Endometrial microvascular endothelial cells (primary cell): ENCODE measurements around the gene NOTO. TPM values are rescaled to one million over a fixed set of nuclear protein-coding genes. Genes with fewer than 3 reads are reported as not detected.
"Not testable (repeated sequence)": the region's sequence is repeated elsewhere in the genome, so short reads cannot be mapped to it uniquely, and the experiment has no call there.

ENCODE experiments used
- in situ Hi-C: cut with HindIII; loops from 2 replicates; pipeline ENCODE4 v1.10.0; 2017; ENCODE audit warnings: low sequenced_read_pairs, low pct_unique_long_range_greater_than_20kb; ENCODE audit errors: inconsistent ontology term
- total RNA-seq: library from RNA; depleted of rRNA; stranded (reverse); fragments of >200 nt; gene quantifications from one replicate; pipeline ENCODE4 v1.2.3, GENCODE V29; 2015; ENCODE audit errors: inconsistent ontology term

The NOTO gene, protein sequence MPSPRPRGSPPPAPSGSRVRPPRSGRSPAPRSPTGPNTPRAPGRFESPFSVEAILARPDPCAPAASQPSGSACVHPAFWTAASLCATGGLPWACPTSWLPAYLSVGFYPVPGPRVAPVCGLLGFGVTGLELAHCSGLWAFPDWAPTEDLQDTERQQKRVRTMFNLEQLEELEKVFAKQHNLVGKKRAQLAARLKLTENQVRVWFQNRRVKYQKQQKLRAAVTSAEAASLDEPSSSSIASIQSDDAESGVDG
- total RNA-seq, result not detected

DNA sequence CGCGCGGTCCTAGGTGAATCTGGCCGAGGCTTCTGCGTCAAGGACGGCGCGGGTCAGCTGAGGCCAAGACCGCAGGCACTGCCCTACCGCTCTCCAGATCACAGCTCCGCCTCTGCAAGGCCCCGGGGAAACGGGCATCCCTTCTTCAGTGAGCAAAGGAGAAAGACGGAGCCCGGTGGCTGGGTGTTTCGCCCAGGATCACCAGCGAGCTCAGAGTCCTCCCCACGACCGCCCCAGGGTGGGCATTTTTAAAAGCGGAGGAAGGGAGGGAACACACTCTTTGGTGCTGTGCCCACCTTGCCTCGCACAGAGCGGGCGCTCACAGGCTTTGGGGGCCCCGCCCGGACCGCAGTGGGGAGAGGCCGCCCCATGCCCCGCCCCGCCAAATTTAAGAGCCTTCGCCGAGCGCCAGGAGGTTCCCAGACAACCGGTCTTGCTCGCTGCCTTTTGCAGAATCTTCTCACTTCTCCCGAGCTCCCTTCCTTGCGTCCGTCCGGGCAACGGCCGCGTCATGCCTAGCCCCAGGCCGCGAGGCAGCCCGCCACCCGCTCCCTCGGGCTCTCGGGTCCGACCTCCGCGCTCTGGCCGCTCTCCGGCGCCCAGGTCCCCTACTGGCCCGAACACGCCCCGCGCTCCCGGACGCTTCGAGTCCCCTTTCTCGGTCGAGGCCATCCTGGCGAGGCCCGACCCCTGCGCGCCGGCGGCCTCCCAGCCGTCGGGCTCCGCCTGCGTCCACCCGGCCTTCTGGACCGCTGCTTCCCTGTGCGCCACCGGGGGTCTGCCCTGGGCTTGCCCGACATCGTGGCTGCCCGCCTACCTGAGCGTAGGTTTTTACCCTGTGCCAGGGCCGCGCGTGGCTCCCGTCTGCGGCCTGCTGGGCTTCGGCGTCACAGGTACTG, at the start of gene NOTO:
NOTO (plus strand) TSS at position 419 of the 899 bp plus-strand sequence; CDS start at position 512, 93 bp downstream.
- in situ Hi-C loops, result no loop called here

DNA sequence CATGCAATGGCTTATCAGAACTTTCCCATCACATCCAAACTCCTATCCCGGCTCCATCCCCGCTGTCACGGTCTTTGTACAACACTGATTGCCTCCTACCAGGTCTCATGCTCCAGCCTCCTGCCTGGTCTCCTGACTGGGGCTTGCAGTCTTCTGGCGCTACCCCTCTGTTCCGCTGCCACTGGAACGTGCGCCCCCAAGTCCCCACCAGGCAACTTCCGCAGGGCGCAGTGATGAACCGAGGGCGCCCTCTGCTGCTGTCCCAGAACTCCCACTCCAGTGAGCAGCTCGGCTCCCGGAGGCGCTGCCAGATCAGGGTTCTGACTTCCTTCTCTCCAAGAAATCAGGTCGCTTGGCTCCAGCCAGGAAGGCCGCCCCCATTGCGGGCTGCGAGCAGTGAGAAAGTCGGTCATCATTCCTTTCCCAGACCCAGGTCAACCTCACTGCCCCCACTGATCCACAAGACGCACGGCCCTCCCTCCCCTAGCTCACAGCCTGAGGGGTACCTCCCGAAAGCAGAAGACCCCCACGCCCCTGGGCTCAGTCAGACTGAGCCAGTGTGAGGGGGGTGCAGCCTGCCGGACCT, 45.7 kb upstream of the NOTO start:
- in situ Hi-C loops, result no loop called here

DNA sequence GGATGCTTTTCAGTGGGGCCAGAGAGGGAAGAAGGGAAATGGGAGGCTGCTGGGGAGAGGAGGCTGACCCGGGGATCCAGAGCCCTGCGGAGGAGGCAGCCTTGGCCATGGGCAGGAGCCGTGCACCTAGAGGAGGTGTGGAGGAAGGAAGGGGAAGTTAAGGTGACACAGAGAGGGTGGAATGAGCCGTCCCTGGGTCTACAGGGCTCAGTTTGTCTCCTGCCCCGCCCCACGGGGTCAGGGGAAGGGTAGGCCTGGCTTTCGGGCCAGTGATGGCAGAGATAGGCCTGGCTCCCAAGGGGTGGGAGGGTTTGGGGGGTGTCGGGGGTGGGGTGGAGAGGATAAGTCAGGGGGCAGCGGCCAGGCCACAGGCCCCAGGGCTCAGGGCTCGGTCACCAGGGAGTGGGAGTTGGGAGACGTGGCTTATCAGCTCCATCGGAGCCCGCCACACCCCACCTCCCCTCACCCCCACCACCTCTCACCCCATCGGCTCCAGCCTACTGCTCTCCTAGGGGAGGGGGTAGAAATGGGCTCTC, 39.5 kb upstream of the NOTO start:
- in situ Hi-C loops, result no loop called here

DNA sequence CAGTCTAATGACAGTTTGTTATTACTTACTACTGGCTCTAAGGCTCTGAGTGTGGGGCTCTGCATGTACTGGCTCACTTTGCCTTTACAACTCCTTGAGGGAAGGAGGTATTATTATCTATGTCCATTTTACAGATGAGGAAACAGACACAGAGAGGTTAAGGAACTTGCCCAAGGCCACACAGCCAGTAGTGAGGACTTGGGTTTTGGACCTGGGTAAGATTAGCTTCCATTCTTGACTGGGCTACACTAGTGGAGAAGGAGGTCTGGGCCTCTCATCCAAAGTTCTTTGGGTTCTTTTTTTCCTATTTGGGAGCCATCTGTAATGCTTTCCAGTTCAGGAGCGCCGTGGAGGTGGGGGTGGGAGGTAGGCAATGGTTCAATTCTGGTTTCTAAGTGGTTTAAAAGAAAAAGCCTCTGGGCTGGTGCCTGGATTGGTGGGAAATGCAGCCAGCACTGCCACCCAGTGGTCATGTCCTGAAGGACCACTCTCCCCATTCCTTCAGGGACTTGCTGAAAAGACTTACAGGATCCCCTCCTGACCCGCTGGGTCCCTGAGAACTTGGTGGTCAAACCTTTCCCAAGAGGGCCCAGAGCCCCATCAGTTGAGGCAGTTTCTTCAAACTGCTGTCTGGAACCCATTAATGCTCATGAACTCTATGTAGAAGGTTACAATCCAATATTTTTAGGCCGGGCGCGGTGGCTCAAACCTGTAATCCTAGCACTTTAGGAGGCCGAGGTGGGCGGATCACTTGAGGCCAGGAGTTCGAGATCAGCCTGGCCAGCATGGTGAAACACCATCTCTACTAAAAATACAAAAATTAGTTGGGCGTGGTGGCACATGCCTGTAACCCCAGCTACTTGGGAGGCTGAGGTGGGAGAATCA, 38.6 kb upstream of the NOTO start:
- in situ Hi-C loops, result no loop called here

DNA sequence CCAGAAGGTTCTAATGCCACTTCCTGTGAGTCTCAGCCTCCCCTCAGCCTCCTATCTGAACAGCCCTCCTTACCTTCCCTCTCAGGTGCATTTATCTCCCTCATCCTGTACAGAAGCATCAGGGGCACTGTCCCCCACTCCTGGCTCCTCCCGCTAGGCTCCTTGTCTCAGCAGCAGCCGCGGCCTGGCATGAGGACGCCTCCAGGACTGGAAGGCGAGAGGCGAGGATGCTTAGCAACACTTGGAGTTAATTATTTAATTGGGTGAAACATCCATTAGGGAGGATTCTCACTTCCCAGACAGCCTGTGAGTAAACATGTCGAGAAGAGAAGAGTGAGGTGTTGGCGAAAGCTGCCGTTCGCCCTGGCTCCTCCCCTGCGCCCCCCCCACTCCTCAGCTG, 36.4 kb upstream of the NOTO start:
- in situ Hi-C loops, result not testable (repeated sequence)

DNA sequence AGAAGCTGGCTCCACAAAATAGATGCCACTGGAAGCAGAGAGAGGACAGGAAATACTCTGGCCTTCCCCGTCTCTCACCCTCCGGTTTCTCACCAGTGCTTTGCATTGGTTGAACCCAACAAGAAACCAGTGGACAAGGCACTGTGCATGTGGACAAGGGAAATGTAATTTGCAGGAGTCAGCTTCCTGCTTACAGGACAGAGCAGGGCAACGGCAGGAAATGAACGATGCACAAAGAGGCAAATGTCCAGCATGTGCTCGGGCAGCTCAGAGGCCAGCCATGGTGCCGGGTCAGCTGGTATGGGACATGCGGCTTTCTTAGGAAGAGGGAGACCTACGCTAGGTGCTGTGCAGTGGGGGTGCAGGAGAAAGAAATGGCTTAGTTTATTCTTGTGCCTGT, 35.6 kb upstream of the NOTO start:
- in situ Hi-C loops, result not testable (repeated sequence)

DNA sequence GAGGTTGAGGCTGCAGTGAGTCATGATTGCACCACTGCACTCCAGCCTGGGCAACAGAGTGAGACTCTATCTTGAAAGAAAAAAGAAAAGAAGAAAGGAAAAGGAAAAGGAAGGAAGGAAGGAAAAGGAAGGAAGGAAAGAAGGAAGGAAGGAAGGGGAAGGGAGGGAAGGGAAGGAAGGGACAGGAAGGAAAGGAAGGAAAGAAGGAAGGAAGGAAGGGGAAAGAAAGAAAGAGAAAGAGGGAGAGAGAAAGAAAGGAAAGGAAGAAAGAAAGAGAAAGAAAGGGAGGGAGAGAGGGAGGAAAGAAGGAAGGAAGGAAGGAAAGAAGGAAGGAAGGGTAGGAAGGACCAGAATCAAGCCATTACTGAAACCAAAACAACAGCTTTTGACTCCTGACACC, 34.0 kb upstream of the NOTO start:
- in situ Hi-C loops, result not testable (repeated sequence)

DNA sequence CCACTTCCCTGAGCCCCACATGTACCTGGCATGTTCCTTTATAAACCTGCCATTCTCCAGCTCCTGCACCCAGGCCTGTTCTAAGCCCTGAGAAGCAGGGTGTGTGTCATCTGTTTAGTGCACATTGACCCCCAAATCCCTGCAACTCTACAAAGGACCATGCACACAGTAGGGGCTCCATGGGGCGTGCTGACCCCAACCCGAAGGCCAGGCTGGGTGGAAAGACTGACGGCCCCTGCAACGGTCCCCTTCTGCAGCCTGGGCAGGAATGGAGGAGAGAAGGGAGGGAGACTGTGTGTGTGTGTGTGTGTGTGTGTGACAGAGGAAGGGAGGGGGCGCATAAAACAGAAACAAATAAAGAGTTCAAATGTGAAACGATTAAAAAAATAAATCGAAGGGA, 32.0 kb upstream of the NOTO start:
- in situ Hi-C loops, result not testable (repeated sequence)

DNA sequence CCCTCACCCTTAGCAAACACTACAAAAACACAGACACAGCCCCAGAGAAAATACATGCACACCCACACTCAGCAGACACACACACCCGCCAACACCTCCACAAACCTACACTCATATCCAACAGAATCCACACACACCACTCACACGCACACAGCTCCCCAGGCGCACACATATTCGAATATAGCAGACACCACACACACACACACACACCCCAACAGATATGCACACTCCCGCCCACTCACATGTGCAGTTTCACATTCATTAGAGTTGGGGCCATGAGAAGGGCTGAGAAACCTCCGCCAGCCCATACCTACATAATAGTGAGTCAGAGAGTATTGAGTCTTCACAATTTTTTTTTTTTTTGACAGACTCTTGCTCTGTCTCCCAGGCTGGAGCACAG, 29.4 kb upstream of the NOTO start:
- in situ Hi-C loops, result no loop called here

DNA sequence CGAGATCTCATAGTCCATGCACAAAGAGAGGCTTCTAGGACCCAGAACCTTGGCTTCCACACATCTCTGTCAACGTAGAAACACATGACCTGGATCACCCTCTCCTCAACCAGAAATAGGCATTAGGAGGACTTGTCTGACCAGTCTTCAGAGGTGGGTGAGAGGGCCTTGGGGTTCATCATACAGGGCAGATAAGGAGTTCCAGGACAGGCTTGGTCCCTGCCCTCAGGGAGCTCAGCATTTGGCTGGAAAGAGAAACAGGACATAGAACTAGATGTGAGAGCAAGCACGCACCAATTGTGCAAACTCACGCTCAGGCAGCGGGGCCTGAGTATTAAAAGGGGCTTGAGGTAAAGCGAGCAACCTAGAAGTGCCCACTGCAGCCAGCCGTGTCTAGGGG, 28.6 kb upstream of the NOTO start:
- in situ Hi-C loops, result no loop called here

DNA sequence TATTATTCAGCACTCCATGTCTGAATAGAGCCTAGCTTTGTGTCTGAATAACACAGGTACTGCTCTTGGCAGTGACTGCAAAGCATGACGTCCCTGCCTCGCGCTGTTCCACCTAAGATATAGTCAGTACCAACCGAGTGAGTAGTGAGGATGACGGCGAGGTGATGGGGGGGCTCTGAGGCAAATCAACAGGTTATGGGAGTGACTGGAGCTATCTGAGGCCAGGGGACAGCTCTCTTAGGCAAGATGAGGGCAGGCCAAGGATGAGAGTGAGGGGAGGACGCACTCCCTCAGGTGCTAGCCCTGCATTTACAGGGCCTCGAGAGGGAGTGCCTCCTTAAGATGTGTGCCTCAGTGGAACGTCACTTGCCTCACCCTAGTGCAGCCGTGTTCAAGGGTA, 28.1 kb upstream of the NOTO start:
- in situ Hi-C loops, result no loop called here

DNA sequence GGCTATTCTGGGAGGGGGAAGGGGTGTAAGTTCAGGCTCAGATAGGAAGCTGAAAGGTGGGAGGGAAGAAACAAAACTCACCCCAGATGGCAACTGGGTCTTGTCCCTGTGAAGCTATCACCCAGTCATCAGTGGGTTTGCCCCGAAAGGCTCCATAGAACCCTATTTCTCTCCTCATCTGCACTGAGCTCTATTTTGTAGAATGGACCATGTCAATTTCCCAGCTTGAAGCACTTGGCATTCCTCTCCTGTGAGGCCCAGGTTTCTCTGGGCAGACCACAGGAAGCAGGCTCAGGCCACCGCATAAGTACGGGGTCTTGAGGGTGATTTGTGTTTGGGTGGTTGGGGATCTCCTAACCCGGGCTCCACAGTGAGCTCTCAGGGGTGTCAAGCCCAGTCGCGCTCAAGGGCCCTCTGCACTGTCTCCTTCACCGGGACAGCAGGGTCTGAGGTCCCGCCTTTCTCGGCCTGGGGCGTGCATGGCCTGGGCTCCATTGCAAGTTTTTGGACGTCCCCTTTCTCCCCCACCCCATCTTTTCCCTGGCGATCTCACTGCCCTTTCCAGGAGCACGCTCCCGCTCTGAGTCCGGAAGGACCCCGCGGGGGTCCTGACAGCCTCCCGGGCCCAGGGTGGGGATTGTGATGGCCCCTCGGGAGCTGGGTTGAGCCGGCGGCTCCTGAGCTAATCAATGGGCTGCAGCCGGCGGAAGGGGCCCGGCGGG, 27.3 kb upstream of the NOTO start:
- in situ Hi-C loops, result loop anchor here (25.0 kb wide), 1 partner anchor 288 kb away; the partner anchor contains the start of gene SPR

DNA sequence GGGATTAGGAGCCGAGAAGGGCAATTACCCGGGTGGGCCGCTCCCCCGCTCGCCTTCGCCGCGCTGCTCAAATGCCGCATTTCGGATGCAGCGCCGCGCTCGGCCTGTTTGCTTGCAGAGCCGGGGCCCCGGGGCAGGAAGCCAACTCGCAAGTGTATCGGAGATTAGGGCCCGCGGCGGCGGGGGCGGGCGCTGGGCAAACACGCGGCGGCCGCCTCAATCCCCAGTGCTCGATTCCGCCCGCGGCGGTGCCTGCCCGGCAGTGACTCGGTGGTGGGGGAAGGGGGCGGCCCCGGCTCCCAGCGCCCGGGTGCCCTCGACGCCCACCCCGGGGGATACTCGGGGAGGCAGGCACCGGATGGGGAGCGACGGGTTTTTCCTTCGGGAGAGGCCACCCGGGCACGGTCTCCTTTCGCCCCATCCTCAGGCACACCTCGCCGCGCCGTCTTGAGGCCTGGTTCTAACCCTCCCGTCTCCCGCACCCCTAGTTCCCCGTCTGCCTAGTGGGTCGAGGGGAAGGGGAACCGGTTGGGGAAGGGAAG, 26.6 kb upstream of the NOTO start:
- in situ Hi-C loops, result loop anchor here (25.0 kb wide), 1 partner anchor 288 kb away; the partner anchor contains the start of gene SPR

DNA sequence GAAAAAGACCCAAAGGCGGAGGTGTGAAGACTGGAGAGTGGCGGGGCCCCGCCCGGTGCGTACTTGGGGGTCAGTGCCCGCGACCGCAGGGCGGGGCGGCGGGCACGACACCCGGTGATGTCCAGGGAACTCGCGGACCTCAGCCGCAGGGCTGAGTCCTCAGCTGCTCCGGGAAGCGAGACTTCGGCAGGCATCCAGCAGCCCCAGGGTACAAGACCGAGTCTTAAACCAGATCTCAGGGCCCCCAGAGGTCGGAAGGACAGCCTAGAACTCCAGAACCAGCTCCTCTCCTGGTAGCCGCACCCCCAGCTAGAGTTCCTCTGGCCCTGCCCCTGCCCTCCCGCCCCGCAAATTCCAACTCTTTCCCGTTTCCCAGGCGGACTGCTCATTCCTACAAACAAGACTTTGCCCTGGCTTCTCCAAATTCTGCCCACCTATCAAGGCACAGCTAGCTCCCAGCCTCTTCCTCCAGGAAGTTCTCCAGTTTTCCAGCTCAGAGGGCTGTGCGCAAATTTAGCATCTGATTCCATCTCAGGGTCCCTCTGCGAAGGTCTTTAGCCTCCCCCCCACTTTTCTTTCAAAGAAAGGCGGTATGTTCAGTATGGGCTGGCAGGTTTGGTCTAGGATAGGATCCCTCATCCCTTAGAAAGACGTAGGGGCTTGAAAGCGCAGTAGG, 26.0 kb upstream of the NOTO start:
- in situ Hi-C loops, result loop anchor here (25.0 kb wide), 1 partner anchor 289 kb away; the partner anchor contains the start of gene SPR

DNA sequence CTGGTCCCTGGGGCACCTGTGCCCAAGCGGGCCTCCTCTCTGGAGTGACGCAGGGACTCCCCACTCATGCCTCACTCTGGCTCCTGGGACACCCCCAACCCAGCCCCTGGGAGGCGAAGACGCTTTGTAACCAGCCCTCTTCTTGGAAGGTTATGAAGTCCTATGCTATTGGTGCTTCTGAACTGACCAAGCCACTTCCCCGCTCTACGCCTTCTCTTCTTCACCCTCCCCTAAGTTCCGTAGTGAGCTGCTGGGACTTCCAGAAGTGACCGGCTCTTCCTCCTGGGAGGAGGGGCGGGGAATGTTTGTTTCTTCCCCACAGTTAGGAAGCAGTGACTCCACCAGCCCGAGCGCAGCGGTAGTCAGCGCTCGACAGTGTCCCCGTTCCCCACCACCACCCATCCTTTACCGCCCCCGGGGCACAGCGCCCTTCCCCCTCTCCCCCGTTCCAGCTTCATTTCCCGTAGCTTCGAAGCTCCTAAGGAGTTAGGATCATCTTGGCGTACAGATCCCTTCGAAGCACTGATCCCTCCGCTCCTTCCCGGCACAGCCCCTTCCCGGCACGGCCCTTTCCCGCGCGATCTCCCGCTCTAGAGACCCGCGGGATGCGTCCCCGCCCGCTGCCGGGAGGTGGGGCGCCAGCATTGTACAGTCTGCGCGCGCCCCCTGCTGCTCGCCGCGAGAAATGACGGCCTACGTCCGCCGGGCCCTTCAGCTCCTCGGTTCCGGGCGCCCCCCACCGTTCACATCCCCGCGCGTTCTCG, 25.3 kb upstream of the NOTO start:
- in situ Hi-C loops, result loop anchor here (25.0 kb wide), 1 partner anchor 290 kb away; the partner anchor contains the start of gene SPR

DNA sequence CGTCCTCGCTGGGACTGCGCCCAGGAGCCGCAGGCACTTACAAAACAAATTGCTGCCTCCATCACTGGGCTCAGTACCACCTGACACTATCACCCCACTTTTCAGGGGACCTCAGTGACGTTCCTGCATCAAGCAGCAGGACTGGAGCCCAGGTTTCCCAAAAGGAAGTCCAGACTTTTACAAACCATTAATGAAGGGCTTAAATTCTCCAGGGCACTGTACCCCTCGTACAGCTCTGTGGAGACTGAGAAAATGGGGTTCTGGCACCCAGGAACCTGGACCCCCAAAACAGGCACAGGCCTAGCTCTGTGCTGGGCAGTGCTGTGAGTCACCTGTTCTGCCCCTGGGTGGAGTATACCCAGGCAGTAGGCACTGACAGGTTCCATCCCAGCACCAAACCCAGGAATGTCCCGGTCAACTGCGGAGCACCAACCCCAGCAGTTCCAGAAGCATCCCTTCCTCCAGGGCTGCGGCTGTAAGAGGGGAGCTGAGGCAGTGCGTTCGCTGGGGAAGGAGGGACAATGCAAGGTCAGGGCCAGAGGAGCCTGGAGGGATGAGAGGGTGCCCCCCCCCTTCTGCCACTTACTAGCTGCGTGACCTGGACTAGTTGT, 24.6 kb upstream of the NOTO start:
- in situ Hi-C loops, result loop anchor here (25.0 kb wide), 1 partner anchor 290 kb away; the partner anchor contains the start of gene SPR
